ENCODE results near the gene USP34. TPM values are rescaled to one million over a fixed set of nuclear protein-coding genes. Genes with fewer than 3 reads are reported as not detected.

USP34 gene
- total and polyA plus RNA-seq, 2 of the 8 experiments (the other 6 are each of a cell fraction or from before 2014, with no cell fraction given): 56.7 to 91.7 TPM

DNA sequence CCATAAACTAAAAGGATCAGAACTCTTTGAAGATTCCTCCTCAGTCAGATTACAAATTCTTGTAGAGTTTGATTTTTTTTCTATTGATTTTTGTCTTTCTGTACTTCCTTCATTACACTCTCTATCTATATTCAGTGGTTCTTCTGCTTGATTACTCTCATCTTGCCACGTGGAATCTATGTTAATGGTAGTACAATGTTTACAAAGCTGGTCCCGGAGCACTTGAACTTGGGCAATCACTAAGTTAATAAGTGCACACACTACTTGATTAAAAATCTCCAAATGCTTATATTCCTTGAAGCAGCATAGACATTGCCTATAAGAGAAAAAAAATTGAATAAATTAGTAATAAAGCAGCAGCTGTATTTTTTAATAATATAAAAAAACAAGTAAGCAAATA lies 65.1 kb downstream of the USP34 start (continued):
- TF ChIP-seq EGR1 (IDR thresholded peaks at IDR 0.05; ENCODE audit: borderline replicate concordance, low read depth, low read length) (no peak), CEBPB (IDR thresholded peaks at IDR 0.05; ENCODE audit: low read depth, low read length) (no peak)
- TF ChIP-seq, protein P1, sequence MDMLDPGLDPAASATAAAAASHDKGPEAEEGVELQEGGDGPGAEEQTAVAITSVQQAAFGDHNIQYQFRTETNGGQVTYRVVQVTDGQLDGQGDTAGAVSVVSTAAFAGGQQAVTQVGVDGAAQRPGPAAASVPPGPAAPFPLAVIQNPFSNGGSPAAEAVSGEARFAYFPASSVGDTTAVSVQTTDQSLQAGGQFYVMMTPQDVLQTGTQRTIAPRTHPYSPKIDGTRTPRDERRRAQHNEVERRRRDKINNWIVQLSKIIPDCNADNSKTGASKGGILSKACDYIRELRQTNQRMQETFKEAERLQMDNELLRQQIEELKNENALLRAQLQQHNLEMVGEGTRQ (IDR thresholded peaks at IDR 0.05; ENCODE audit: low read length): no peak

Measured in H1 (cell line).